Heart right ventricle (tissue), 16 donors: ENCODE data around the gene GSG1. TPM values are rescaled to one million over a fixed set of nuclear protein-coding genes. Genes with fewer than 3 reads are reported as not detected.

Experiments used
- ATAC-seq, 8 donors: fragments of 200-7000 bp; cut with Tn5 transposase; one replicate each; pipeline ENCODE4 v1.9.1; 2020; ENCODE audit warnings: mild to moderate bottlenecking in 8 of 8, moderate library complexity in 8 of 8, moderate number of reproducible peaks in 1 of 8
- DNase-seq, 2 donors: peaks; one replicate each; pipeline ENCODE4 v3.0.0-alpha.2; 2020
- H3K27ac ChIP-seq, 10 donors: fragments of 200-600 bp; sonication (generic) in 2 of 10; one replicate each; pipeline versions ENCODE4 v1.5.0 to v1.8.0; 2020 to 2022; ENCODE audit warnings: mild to moderate bottlenecking in 3 of 10
- H3K27me3 ChIP-seq, 7 donors: fragments of 200-600 bp; one replicate each; pipeline ENCODE4 v1.8.0; 2021 to 2022; ENCODE audit warnings: mild to moderate bottlenecking in 2 of 7
- H3K36me3 ChIP-seq, 9 donors: fragments of 200-600 bp; sonication (generic) in 1 of 9; one replicate each; pipeline versions ENCODE4 v1.5.0 to v1.8.0; 2020 to 2022; ENCODE audit warnings: mild to moderate bottlenecking in 2 of 9
- H3K4me1 ChIP-seq, 9 donors: fragments of 200-600 bp; sonication (generic) in 1 of 9; one replicate each; pipeline versions ENCODE4 v1.5.0 to v1.8.0; 2020 to 2022; ENCODE audit warnings: mild to moderate bottlenecking in 4 of 9
- H3K4me3 ChIP-seq, 10 donors: fragments of 200-600 bp; sonication (generic) in 2 of 10; one replicate each; pipeline versions ENCODE4 v1.5.0 to v1.8.0; 2020 to 2022; ENCODE audit warnings: mild to moderate bottlenecking in 7 of 10, moderate library complexity in 2 of 10
- H3K9me3 ChIP-seq, 11 donors: fragments of 200-600 bp in 10 of 11; sonication (generic) in 2 of 11; one replicate each; pipeline versions ENCODE4 v1.5.0 to v1.8.0; 2013 to 2022; ENCODE audit warnings: mild to moderate bottlenecking in 2 of 11, control low read depth in 1 of 11, moderate library complexity in 1 of 11
- CTCF ChIP-seq, 9 donors: fragments of 200-600 bp; sonication (generic) in 2 of 9; IDR thresholded peaks; one replicate each; pipeline versions ENCODE4 v1.5.0 to v1.8.0; 2021 to 2022; ENCODE audit warnings: antibody characterized with exemption in 9 of 9, mild to moderate bottlenecking in 5 of 9, moderate library complexity in 1 of 9
- whole genome bisulfite sequencing, 2 donors: extraction: QIAGEN DNeasy Blood & Tissue Kit; methylation state at CpG; one replicate each; pipeline ENCODE4 v1.1.7; 2013; ENCODE audit warnings: inconsistent platforms in 1 of 2; 5-methylcytosine and 5-hydroxymethylcytosine counted together
- intact Hi-C, 10 donors: fragments of 100-400 bp; cut with DNase I; formaldehyde crosslinking; loops; one replicate each; pipeline versions ENCODE4 v1.11.1 to v1.14.2; 2022
- polyA plus RNA-seq, 2 donors: library from polyadenylated mRNA; stranded (reverse); fragments of 200-250 nt; gene quantifications; one replicate each; pipeline ENCODE4 v1.2.3, GENCODE V29; 2013
- total RNA-seq, 10 donors: library from RNA; stranded (reverse); fragmentation: NEBNext Ultra II Directional in 3 of 10; extraction: Animal tissue kit (Norgen Biotek cat#: 25700) in 3 of 10; gene quantifications; one replicate each; pipeline versions ENCODE4 v1.2.1 to v1.2.4, GENCODE V29; 2021 to 2023
- donor health status: Arrhythmogenic right ventricular cardiomyopathy.
- donor health status: ischemic (EF 13 %, LVEDD 7.1; RV severe dilation, severe dysfunction).
- donor health status: healthy with polysubstance abuse.
- donor health status: DM: no; HTN: yes; CAD: no.
- donor health status: DM: no; HTN: no; CAD: no.
- donor health status: ischemic (EF 25% LVEDD 6.9; RV normal size, moderate dysfunction).
- donor health status: ischemic (EF 25% LVEDD 5.7; RV mildly dilated, moderate dysfunction).
- donor health status: healthy.
- donor health status: DM: yes; HTN: yes; CAD: no.
- donor health status: Ischemic cardiomyopathy.
- donor health status: ischemic (EF 35%, LVEDD 5.7; RV mildly dilated, moderate dysfunction).
- donor health status: nonischemic (EF 11% LVEDD 7.7; RV severe dilation, severe dysfunction).
- donor health status: DM: yes; HTN: yes; CAD: no.
- donor health status: PGD.
- donor health status: ischemic (EF 29% LVEDD 5.4; RV normal size, mild dysfunction).
- donor health status: nonischemic (EF 23%, LVEDD 6.1; RV moderate dilation, normal function).

The GSG1 gene
- total and polyA plus RNA-seq, 12 donors: not detected

GRCh38 chr12:13133886-13134285 is 30.4 kb upstream of the GSG1 start:
- intact Hi-C loops: no loop called here
- DNase-seq: no peak
- H3K4me3 ChIP-seq: no peak overlapping the region
- peaks cover 0 to 3% (median 0%) of the 10 kb centered on the region in 7 donors for H3K27me3 ChIP-seq
- no peak for ATAC-seq
- no peaks in the 10 kb centered on the region for H3K9me3 ChIP-seq
- 93 to 94% methylated on average over 4 of the region's 4 CpGs for WGBS, 2 donors
- no peaks in the 10 kb centered on the region for H3K4me1 ChIP-seq
- H3K27ac ChIP-seq: no peak overlapping the region
- H3K36me3 ChIP-seq: no peaks in the 10 kb centered on the region
- TF ChIP-seq CTCF (IDR thresholded peaks at IDR 0.05): no peak

- H3K4me3 ChIP-seq: no peak overlapping the region
- 72 to 77% methylated on average over 3 of the region's 3 CpGs for WGBS, 2 donors
- DNase-seq (no peak), ATAC-seq (no peak)
- intact Hi-C loops: no loop called here
- no peak for TF ChIP-seq CTCF (IDR thresholded peaks at IDR 0.05)
- H3K36me3 ChIP-seq: no peaks in the 10 kb centered on the region
- H3K9me3 ChIP-seq: no peaks in the 10 kb centered on the region
- no peaks in the 10 kb centered on the region for H3K4me1 ChIP-seq
- no peak overlapping the region for H3K27ac ChIP-seq
- peaks cover 0 to 3% (median 0%) of the 10 kb centered on the region in 7 donors for H3K27me3 ChIP-seq
Observed at GRCh38 chr12:13130981-13131380, 27.5 kb upstream of the GSG1 start.

GRCh38 chr12:13128291-13128965 is 25.0 kb upstream of the GSG1 start:
- 85 to 92% methylated on average over 8 of the region's 8 CpGs for WGBS, 2 donors
- no peaks in the 10 kb centered on the region for H3K36me3 ChIP-seq
- peaks cover 0 to 3% (median 0%) of the 10 kb centered on the region in 7 donors for H3K27me3 ChIP-seq
- H3K4me3 ChIP-seq: no peak overlapping the region
- TF ChIP-seq CTCF (IDR thresholded peaks at IDR 0.05): no peak
- no peak overlapping the region for H3K27ac ChIP-seq
- peaks cover 0 to 7% (median 0%) of the 10 kb centered on the region in 9 donors for H3K4me1 ChIP-seq
- intact Hi-C loops: no loop called here
- H3K9me3 ChIP-seq: no peaks in the 10 kb centered on the region
- ATAC-seq (no peak), DNase-seq (no peak)

GRCh38 chr12:13127444-13127843 is 24.0 kb upstream of the GSG1 start:
- WGBS, 2 donors: 70% methylated on average over 5 of the region's 5 CpGs
- DNase-seq (no peak), ATAC-seq (no peak)

More at GRCh38 chr12:13127444-13127843, 24.0 kb upstream of the GSG1 start:
- no peak for TF ChIP-seq CTCF (IDR thresholded peaks at IDR 0.05)
- no peak overlapping the region for H3K27ac ChIP-seq
- H3K4me3 ChIP-seq: no peak overlapping the region
- H3K4me1 ChIP-seq: peaks cover 0 to 7% (median 0%) of the 10 kb centered on the region in 9 donors
- no peaks in the 10 kb centered on the region for H3K36me3 ChIP-seq
- intact Hi-C loops: no loop called here
- peaks cover 0 to 3% (median 0%) of the 10 kb centered on the region in 7 donors for H3K27me3 ChIP-seq
- H3K9me3 ChIP-seq: no peaks in the 10 kb centered on the region
